ENCODE results near the gene REV3L. TPM values are rescaled to one million over a fixed set of nuclear protein-coding genes. Genes with fewer than 3 reads are reported as not detected.

REV3L gene
- total RNA-seq, 1 experiment from 2014 or later = 12.8 TPM

DNA sequence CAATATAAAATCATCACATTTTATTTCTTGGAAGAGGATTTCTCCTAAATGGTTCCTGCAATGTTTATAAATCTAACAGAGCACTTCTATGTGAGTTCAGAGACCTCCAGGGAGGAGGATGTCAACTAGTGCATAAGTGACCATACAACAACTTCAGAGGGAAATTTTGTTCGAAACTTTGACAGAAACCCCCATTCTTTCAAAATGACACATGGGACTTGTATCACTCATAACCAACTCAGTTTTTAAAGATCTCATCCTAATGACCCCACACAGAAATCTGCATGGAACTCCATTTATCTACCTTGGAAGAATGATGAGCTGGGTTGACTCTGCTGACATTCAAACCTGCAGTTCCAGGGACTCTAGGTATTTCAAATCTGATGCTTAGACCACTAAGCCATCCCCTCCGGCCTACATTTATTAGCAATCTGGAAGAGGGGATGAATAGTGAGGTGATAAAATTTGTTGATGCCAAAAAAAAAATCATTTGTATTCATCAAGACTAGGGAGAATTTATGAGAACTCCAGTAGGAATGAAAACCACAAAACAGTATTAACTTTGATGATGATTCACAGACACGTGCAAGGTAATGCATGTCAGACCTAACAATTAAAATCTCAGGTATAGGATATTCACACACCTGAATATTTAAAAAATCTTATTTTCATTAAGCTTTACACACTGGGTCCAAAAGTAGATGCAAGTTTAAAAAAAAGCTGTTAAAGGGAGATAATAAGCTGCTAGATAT, 153.0 kb downstream of the REV3L start:
- Histone ChIP-seq H2AFZ (ENCODE audit: low read depth, low read length, poor library complexity, severe bottlenecking) (no peak overlapping the region), H3K4me2 (ENCODE audit: low read length) (no peak overlapping the region), H3K4me1 (ENCODE audit: control insufficient read depth in 1 of 2, insufficient read depth in 2 of 2, low read length in 2 of 2) (no peaks in the 10 kb centered on the region), H3K9me3 (ENCODE audit: control insufficient read depth in 1 of 2, insufficient read depth in 1 of 2, low read depth in 1 of 2, low read length in 2 of 2) (no peaks in the 10 kb centered on the region), H3K79me2 (ENCODE audit: insufficient read depth, low read length) (no peaks in the 10 kb centered on the region), H3K27me3 (ENCODE audit: insufficient read depth, low read length) (no peaks in the 10 kb centered on the region), H3K9me2 (ENCODE audit: insufficient read depth) (no peaks in the 10 kb centered on the region), H3K36me3 (ENCODE audit: control insufficient read depth in 1 of 2, insufficient read depth in 2 of 2, low read length in 2 of 2) (peaks cover 0 to 2% of the 10 kb centered on the region in 2 experiments; a peak in 1 of 4 replicates), H3K27ac (ENCODE audit: low read depth, low read length) (no peak overlapping the region), H4K20me1 (ENCODE audit: insufficient read depth) (no peaks in the 10 kb centered on the region), H3K4me3 (replicated peaks in 1 of 2; ENCODE audit: low read depth in 1 of 2, low read length in 2 of 2) (no peak overlapping the region), H3K9ac (ENCODE audit: low read length) (no peak overlapping the region)
- no peak for TF ChIP-seq CBX3 (IDR thresholded peaks at IDR 0.05; ENCODE audit: low read depth)
- TF ChIP-seq YY1 (IDR thresholded peaks at IDR 0.05; ENCODE audit: extremely low read depth, insufficient replicate concordance, low read depth, low read length) = no peak
- TF ChIP-seq ZNF274 (IDR thresholded peaks at IDR 0.05; ENCODE audit: low read depth, low read length) = no peak
- no peak for TF ChIP-seq EZH2phosphoT487 (IDR thresholded peaks at IDR 0.05; ENCODE audit: borderline replicate concordance)
- no peak for TF ChIP-seq TCF7L2 (IDR thresholded peaks at IDR 0.05; ENCODE audit: borderline replicate concordance, extremely low read depth, insufficient read depth, insufficient read length)
- TF ChIP-seq, protein P1, sequence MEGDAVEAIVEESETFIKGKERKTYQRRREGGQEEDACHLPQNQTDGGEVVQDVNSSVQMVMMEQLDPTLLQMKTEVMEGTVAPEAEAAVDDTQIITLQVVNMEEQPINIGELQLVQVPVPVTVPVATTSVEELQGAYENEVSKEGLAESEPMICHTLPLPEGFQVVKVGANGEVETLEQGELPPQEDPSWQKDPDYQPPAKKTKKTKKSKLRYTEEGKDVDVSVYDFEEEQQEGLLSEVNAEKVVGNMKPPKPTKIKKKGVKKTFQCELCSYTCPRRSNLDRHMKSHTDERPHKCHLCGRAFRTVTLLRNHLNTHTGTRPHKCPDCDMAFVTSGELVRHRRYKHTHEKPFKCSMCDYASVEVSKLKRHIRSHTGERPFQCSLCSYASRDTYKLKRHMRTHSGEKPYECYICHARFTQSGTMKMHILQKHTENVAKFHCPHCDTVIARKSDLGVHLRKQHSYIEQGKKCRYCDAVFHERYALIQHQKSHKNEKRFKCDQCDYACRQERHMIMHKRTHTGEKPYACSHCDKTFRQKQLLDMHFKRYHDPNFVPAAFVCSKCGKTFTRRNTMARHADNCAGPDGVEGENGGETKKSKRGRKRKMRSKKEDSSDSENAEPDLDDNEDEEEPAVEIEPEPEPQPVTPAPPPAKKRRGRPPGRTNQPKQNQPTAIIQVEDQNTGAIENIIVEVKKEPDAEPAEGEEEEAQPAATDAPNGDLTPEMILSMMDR (IDR thresholded peaks at IDR 0.05 in 2 of 3, conservative IDR thresholded peaks at IDR 0.05 in 1 of 3; ENCODE audit: borderline replicate concordance in 1 of 3, insufficient read depth in 1 of 3, low read depth in 2 of 3, low read length in 2 of 3) = no peak
- no peak for TF ChIP-seq EGR1 (IDR thresholded peaks at IDR 0.05; ENCODE audit: low read depth)
- no peak for TF ChIP-seq SIN3A (IDR thresholded peaks at IDR 0.05; ENCODE audit: low read depth)
- TF ChIP-seq POLR2AphosphoS5 (IDR thresholded peaks at IDR 0.05; ENCODE audit: low read depth, low read length) = no peak
- no peak for TF ChIP-seq SP1 (IDR thresholded peaks at IDR 0.05; ENCODE audit: low read depth)
- TF ChIP-seq, protein P2, sequence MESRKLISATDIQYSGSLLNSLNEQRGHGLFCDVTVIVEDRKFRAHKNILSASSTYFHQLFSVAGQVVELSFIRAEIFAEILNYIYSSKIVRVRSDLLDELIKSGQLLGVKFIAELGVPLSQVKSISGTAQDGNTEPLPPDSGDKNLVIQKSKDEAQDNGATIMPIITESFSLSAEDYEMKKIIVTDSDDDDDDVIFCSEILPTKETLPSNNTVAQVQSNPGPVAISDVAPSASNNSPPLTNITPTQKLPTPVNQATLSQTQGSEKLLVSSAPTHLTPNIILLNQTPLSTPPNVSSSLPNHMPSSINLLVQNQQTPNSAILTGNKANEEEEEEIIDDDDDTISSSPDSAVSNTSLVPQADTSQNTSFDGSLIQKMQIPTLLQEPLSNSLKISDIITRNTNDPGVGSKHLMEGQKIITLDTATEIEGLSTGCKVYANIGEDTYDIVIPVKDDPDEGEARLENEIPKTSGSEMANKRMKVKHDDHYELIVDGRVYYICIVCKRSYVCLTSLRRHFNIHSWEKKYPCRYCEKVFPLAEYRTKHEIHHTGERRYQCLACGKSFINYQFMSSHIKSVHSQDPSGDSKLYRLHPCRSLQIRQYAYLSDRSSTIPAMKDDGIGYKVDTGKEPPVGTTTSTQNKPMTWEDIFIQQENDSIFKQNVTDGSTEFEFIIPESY (IDR thresholded peaks at IDR 0.05; ENCODE audit: extremely low read depth, insufficient replicate concordance, low read length) = no peak
- no peak for TF ChIP-seq ELF1 (IDR thresholded peaks at IDR 0.05; ENCODE audit: borderline replicate concordance, low read depth)
- TF ChIP-seq, protein P3, sequence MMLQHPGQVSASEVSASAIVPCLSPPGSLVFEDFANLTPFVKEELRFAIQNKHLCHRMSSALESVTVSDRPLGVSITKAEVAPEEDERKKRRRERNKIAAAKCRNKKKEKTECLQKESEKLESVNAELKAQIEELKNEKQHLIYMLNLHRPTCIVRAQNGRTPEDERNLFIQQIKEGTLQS (IDR thresholded peaks at IDR 0.05) = no peak
- no peak for TF ChIP-seq ZFX (IDR thresholded peaks at IDR 0.05)
- TF ChIP-seq, protein P4, sequence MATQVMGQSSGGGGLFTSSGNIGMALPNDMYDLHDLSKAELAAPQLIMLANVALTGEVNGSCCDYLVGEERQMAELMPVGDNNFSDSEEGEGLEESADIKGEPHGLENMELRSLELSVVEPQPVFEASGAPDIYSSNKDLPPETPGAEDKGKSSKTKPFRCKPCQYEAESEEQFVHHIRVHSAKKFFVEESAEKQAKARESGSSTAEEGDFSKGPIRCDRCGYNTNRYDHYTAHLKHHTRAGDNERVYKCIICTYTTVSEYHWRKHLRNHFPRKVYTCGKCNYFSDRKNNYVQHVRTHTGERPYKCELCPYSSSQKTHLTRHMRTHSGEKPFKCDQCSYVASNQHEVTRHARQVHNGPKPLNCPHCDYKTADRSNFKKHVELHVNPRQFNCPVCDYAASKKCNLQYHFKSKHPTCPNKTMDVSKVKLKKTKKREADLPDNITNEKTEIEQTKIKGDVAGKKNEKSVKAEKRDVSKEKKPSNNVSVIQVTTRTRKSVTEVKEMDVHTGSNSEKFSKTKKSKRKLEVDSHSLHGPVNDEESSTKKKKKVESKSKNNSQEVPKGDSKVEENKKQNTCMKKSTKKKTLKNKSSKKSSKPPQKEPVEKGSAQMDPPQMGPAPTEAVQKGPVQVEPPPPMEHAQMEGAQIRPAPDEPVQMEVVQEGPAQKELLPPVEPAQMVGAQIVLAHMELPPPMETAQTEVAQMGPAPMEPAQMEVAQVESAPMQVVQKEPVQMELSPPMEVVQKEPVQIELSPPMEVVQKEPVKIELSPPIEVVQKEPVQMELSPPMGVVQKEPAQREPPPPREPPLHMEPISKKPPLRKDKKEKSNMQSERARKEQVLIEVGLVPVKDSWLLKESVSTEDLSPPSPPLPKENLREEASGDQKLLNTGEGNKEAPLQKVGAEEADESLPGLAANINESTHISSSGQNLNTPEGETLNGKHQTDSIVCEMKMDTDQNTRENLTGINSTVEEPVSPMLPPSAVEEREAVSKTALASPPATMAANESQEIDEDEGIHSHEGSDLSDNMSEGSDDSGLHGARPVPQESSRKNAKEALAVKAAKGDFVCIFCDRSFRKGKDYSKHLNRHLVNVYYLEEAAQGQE (IDR thresholded peaks at IDR 0.05; ENCODE audit: low read depth) = no peak
- POLR2A ChIA-PET = no interaction called here
- RAD21 ChIA-PET (ENCODE audit: low non-redundant PET in 1 of 2, low total read pairs in 2 of 2, uncharacterized antibody in 2 of 2, unreplicated experiment in 2 of 2) = no interaction called here
- intact Hi-C loops (cut with micrococcal nuclease) = no loop called here
- DNase-seq (ENCODE audit: low read depth, low spot score) (no peak), ATAC-seq (no peak)
- BruUV-seq (replicated peaks) = no TSS peak
- CTCF ChIA-PET = no interaction called here
